Large intestine (tissue), 3 donors: Measurements from ENCODE around the gene APOA4. TPM values are rescaled to one million over a fixed set of nuclear protein-coding genes. Genes with fewer than 3 reads are reported as not detected.

Experiments used
- DNase-seq, 2 donors: peaks; one replicate each; pipeline versions ENCODE4 v3.0.0 to v3.0.0-alpha.2; 2013
- H3K27ac ChIP-seq: one replicate; pipeline ENCODE4 v1.5.1; 2013; ENCODE audit warnings: low read length
- H3K27me3 ChIP-seq: 2 replicates; pipeline ENCODE4 v1.6.1; 2013; ENCODE audit warnings: low read length; ENCODE audit not compliant: control insufficient read depth, insufficient read depth
- H3K36me3 ChIP-seq: 2 replicates; pipeline ENCODE4 v1.6.1; 2013; ENCODE audit warnings: low read length; ENCODE audit not compliant: control insufficient read depth, insufficient read depth
- H3K4me1 ChIP-seq: one replicate; pipeline ENCODE4 v1.6.1; 2013; ENCODE audit warnings: low read length; ENCODE audit not compliant: control insufficient read depth, insufficient read depth
- H3K4me3 ChIP-seq: one replicate; pipeline ENCODE4 v1.5.1; 2013; ENCODE audit warnings: low read length
- H3K9me3 ChIP-seq: one replicate; pipeline ENCODE4 v1.6.1; 2013; ENCODE audit warnings: mild to moderate bottlenecking, low read depth, low read length, moderate library complexity; ENCODE audit not compliant: control insufficient read depth
- WGBS: methylation state at CpG from one replicate; pipeline ENCODE4 v1.1.5; 2013; ENCODE audit warnings: low lambda C conversion rate; ENCODE audit not compliant: insufficient coverage; 5-methylcytosine and 5-hydroxymethylcytosine counted together
- polyA plus RNA-seq: library from polyadenylated mRNA; unstranded; fragments of 120-200 nt; gene quantifications from one replicate; pipeline ENCODE4 v1.2.1, GENCODE V29; 2013

APOA4 gene
- polyA plus RNA-seq, 1 donor: 4,166 TPM

GRCh38 chr11:116862951-116863350, 39.8 kb upstream of the APOA4 start:
- H3K27me3 ChIP-seq: no peaks in the 10 kb centered on the region
- no peaks in the 10 kb centered on the region for H3K9me3 ChIP-seq
- H3K4me3 ChIP-seq: no peak overlapping the region
- H3K27ac ChIP-seq: no peak overlapping the region
- peaks cover 12% of the 10 kb centered on the region for H3K4me1 ChIP-seq
- no peak for DNase-seq
- peaks cover 82% of the 10 kb centered on the region for H3K36me3 ChIP-seq
- WGBS: no CpG with 5 or more reads among the region's 3 CpGs

- H3K36me3 ChIP-seq: peaks cover 82% of the 10 kb centered on the region
- DNase-seq: no peak
- no peak overlapping the region for H3K27ac ChIP-seq
- H3K9me3 ChIP-seq: no peaks in the 10 kb centered on the region
- no peak overlapping the region for H3K4me3 ChIP-seq
- no CpG with 5 or more reads among the region's 3 CpGs for WGBS
- H3K4me1 ChIP-seq: peaks cover 11% of the 10 kb centered on the region
- no peaks in the 10 kb centered on the region for H3K27me3 ChIP-seq
These were observed 39.1 kb upstream of the APOA4 start for GRCh38 chr11:116862185-116862584.

GRCh38 chr11:116861539-116861938, 38.4 kb upstream of the APOA4 start:
- WGBS: no CpG with 5 or more reads among the region's 1 CpG
- peaks cover 8% of the 10 kb centered on the region for H3K4me1 ChIP-seq
- H3K36me3 ChIP-seq: peaks cover 80% of the 10 kb centered on the region
- H3K4me3 ChIP-seq: no peak overlapping the region
- no peaks in the 10 kb centered on the region for H3K9me3 ChIP-seq
- DNase-seq: no peak
- H3K27ac ChIP-seq: no peak overlapping the region
- H3K27me3 ChIP-seq: no peaks in the 10 kb centered on the region

GRCh38 chr11:116860303-116860702, 37.2 kb upstream of the APOA4 start:
- WGBS: 100% methylated on average over 1 of the region's 6 CpGs
- H3K36me3 ChIP-seq: peaks cover 80% of the 10 kb centered on the region
- H3K27me3 ChIP-seq: no peaks in the 10 kb centered on the region
- no peak overlapping the region for H3K27ac ChIP-seq
- no peak overlapping the region for H3K4me3 ChIP-seq
- DNase-seq: no peak
- no peaks in the 10 kb centered on the region for H3K4me1 ChIP-seq
- no peaks in the 10 kb centered on the region for H3K9me3 ChIP-seq

- peaks cover 80% of the 10 kb centered on the region for H3K36me3 ChIP-seq
These were observed 36.1 kb upstream of the APOA4 start for GRCh38 chr11:116859175-116859574.

GRCh38 chr11:116857936-116858335, 34.8 kb upstream of the APOA4 start:
- no peak for DNase-seq
- Histone ChIP-seq H3K4me1 (peaks cover 11% of the 10 kb centered on the region), H3K9me3 (no peaks in the 10 kb centered on the region), H3K27me3 (no peaks in the 10 kb centered on the region), H3K27ac (no peak overlapping the region), H3K4me3 (no peak overlapping the region), H3K36me3 (peaks cover 79% of the 10 kb centered on the region)
- WGBS: no CpG with 5 or more reads among the region's 7 CpGs

More at GRCh38 chr11:116859175-116859574, 36.1 kb upstream of the APOA4 start:
- Histone ChIP-seq H3K9me3 (no peaks in the 10 kb centered on the region), H3K27me3 (no peaks in the 10 kb centered on the region), H3K27ac (no peak overlapping the region), H3K4me3 (no peak overlapping the region), H3K4me1 (no peaks in the 10 kb centered on the region)
- WGBS: 100% methylated on average over 1 of the region's 8 CpGs
- no peak for DNase-seq

- no peaks in the 10 kb centered on the region for H3K9me3 ChIP-seq
- peaks cover 15% of the 10 kb centered on the region for H3K4me1 ChIP-seq
- no peak overlapping the region for H3K4me3 ChIP-seq
- no peaks in the 10 kb centered on the region for H3K27me3 ChIP-seq
- 100% methylated on average over 1 of the region's 2 CpGs for WGBS
- H3K27ac ChIP-seq: no peak overlapping the region
- H3K36me3 ChIP-seq: peaks cover 73% of the 10 kb centered on the region
- DNase-seq: no peak
These were observed 34.2 kb upstream of the APOA4 start for GRCh38 chr11:116857316-116857715.

GRCh38 chr11:116856423-116856822, 33.3 kb upstream of the APOA4 start:
- 100% methylated on average over 1 of the region's 5 CpGs for WGBS
- Histone ChIP-seq H3K4me3 (no peak overlapping the region), H3K27ac (no peak overlapping the region), H3K4me1 (peaks cover 24% of the 10 kb centered on the region), H3K36me3 (peaks cover 64% of the 10 kb centered on the region), H3K9me3 (no peaks in the 10 kb centered on the region), H3K27me3 (no peaks in the 10 kb centered on the region)
- no peak for DNase-seq

GRCh38 chr11:116855413-116855812, 32.3 kb upstream of the APOA4 start:
- Histone ChIP-seq H3K4me1 (peaks cover 24% of the 10 kb centered on the region), H3K27ac (no peak overlapping the region), H3K36me3 (peaks cover 55% of the 10 kb centered on the region), H3K9me3 (no peaks in the 10 kb centered on the region), H3K27me3 (no peaks in the 10 kb centered on the region), H3K4me3 (no peak overlapping the region)
- 80% methylated on average over 1 of the region's 7 CpGs for WGBS
- no peak for DNase-seq

- H3K27me3 ChIP-seq: no peaks in the 10 kb centered on the region
- peak in 1 of 2 donors; percentile 52 for DNase-seq
- peak overlapping the region; percentile 87 for H3K27ac ChIP-seq
- no peak overlapping the region for H3K4me3 ChIP-seq
- peaks cover 24% of the 10 kb centered on the region for H3K4me1 ChIP-seq
- no CpG with 5 or more reads among the region's 6 CpGs for WGBS
- peaks cover 55% of the 10 kb centered on the region for H3K36me3 ChIP-seq
- H3K9me3 ChIP-seq: no peaks in the 10 kb centered on the region
These were observed 30.5 kb upstream of the APOA4 start for GRCh38 chr11:116853461-116854073.
